Measurements from ENCODE around the gene LDB2. TPM values are rescaled to one million over a fixed set of nuclear protein-coding genes. Genes with fewer than 3 reads are reported as not detected.

LDB2 gene
- total RNA-seq, 1 donor, result 85.9 TPM

DNA sequence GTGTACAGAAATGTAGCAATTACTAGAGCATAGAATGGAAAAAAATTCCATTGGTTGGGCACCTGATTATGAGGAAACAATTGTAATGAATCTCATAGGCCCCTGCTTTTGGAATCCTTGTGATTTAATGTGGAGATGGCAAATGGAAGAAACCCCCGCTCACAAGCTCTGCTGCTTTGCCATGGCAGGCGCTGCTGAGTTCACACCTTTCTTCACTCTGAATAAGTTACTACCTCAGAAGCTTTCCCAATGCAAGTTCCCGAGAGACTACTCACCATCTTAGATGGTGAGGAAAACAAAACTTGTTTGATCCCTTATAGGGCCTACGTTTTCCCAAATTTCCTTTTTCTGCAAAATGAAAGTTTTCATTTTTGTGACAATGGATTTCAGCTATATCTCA lies 405.6 kb downstream of the LDB2 start:
- no peak overlapping the region for H3K4me3 ChIP-seq (ENCODE audit: low read depth, low read length)
- no peak for DNase-seq (ENCODE audit: low read depth)
- TF ChIP-seq, protein P1, sequence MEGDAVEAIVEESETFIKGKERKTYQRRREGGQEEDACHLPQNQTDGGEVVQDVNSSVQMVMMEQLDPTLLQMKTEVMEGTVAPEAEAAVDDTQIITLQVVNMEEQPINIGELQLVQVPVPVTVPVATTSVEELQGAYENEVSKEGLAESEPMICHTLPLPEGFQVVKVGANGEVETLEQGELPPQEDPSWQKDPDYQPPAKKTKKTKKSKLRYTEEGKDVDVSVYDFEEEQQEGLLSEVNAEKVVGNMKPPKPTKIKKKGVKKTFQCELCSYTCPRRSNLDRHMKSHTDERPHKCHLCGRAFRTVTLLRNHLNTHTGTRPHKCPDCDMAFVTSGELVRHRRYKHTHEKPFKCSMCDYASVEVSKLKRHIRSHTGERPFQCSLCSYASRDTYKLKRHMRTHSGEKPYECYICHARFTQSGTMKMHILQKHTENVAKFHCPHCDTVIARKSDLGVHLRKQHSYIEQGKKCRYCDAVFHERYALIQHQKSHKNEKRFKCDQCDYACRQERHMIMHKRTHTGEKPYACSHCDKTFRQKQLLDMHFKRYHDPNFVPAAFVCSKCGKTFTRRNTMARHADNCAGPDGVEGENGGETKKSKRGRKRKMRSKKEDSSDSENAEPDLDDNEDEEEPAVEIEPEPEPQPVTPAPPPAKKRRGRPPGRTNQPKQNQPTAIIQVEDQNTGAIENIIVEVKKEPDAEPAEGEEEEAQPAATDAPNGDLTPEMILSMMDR (IDR thresholded peaks at IDR 0.05; ENCODE audit: insufficient read depth, low read length), result no peak

DNA sequence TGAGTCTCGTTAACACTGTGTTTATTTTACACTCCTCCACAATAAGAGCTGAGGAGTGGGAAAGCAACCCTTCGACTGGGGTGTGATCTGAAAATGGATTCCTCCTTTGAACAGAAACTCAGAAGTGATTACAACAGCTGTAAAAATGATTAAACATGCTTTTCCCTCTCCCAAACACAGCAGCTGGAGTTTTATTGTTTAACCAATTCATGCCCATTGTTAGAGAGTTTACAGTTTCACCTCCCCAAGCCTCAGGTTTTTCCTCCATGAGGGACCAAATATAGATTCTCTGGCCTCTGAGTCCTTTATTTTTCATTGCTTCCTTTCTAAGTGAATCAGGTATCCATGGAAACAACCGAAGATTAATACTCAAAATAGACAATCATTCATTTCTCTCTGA lies 409.2 kb downstream of the LDB2 start:
- TF ChIP-seq, protein P1 (IDR thresholded peaks at IDR 0.05; ENCODE audit: insufficient read depth, low read length), result no peak
- no peak for DNase-seq (ENCODE audit: low read depth)
- no peak overlapping the region for H3K4me3 ChIP-seq (ENCODE audit: low read depth, low read length)

DNA sequence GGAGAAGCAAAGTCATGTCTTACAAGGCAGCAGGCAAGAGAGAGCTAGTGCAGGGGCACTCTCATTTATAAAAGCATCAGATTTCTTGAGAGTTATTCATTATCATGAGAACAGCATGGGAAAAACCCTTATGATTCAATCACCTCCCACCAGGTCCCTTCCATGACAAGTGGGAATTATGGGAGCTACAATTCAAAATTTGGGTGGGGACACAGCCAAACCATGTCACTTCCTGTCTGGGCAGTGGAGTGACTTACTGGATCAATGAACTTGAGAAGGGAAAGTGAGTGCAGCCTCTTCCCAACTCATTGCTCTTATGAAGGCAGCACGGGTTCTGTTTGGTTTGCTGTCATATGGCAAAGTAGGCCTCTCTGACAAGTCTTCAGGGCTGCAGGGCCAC lies 410.4 kb downstream of the LDB2 start:
- TF ChIP-seq, protein P1 (IDR thresholded peaks at IDR 0.05; ENCODE audit: insufficient read depth, low read length), result no peak
- H3K4me3 ChIP-seq (ENCODE audit: low read depth, low read length), result no peak overlapping the region
- DNase-seq (ENCODE audit: low read depth), result no peak

DNA sequence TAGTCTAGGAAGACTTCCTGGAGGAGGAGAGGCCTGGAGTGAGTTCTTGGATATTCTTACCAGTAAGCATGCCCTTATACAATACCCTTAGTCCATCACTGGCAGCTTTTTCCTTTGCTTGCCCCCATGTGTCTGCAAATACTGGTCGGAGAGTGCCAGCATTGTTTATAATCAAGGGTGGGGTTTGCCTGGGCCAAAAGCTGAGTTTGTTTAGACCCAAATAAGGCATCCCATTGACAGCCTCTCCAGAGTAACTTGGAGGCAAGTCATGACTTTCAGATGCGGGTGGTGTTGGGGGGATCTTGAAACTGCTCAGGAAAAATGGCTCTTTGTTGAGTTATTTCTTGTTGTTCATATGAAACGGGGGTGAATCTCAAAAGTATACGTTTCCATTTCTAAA lies 413.7 kb downstream of the LDB2 start:
- DNase-seq (ENCODE audit: low read depth), result no peak

DNA sequence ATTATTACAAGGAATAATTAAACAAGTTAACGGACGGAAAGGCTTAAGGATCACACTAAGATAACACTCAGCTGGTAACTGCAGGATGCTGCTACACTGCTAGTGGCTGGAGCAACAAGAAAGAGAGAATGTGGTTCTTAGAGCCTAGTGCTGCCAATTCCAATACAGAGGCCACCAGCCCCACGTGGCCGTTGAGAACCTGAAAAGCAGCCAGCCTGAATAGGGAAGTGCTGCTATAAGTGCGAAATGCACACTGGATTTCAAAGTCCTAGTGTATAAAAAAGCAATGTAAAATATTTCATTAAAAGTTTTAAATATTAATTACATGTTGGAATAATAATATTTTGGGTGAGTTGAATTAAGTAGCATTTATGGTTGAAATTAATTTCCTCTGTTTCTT lies 414.9 kb downstream of the LDB2 start:
- TF ChIP-seq, protein P1 (IDR thresholded peaks at IDR 0.05; ENCODE audit: insufficient read depth, low read length), result no peak
- DNase-seq (ENCODE audit: low read depth), result no peak
- H3K4me3 ChIP-seq (ENCODE audit: low read depth, low read length), result no peak overlapping the region

More for the DNA sequence above, 413.7 kb downstream of the LDB2 start:
- no peak overlapping the region for H3K4me3 ChIP-seq (ENCODE audit: low read depth, low read length)
- TF ChIP-seq, protein P1 (IDR thresholded peaks at IDR 0.05; ENCODE audit: insufficient read depth, low read length), result no peak

DNA sequence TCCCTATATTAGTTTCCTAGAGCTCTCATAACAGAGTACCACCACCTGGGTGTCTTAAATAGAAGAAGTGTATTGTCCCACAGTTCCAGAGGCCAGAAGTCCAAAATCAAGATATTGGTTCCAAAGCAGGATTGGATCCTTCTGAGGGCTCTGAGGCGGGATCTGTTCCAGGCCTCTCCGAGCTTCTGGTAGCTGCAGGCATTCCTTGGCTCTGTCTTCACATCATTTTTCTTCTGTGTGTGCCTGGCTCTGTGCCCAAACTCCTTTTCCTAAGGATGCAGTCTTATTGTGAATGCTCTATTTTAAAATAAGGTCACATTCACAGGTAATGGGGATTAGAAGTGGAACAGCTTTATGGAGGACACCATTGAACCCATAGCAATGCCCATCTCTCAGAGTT lies 418.4 kb downstream of the LDB2 start:
- TF ChIP-seq, protein P1 (IDR thresholded peaks at IDR 0.05; ENCODE audit: insufficient read depth, low read length), result no peak
- DNase-seq (ENCODE audit: low read depth), result peak; percentile 44
- no peak overlapping the region for H3K4me3 ChIP-seq (ENCODE audit: low read depth, low read length)

DNA sequence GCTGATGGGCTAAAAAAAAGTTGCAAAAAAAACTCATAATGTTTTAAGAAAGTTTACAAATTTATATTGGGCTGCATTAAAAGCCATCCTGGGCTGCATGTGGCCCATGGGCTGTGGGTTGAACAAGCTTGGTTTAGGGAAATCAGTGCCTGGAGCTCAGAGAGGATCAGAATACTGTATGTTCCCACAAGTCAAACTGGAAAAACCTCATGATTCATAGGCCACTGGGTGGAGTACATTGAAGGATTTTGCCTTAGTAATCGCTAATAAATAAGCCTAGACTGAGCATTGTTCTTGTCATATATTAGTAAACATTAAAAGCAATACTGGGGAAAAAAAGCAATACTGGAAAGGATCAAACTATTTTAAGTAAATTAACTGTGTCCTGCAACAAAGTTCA lies 425.9 kb downstream of the LDB2 start:
- no peak overlapping the region for H3K4me3 ChIP-seq (ENCODE audit: low read depth, low read length)
- peak; percentile 13 for DNase-seq (ENCODE audit: low read depth)
- TF ChIP-seq, protein P1 (IDR thresholded peaks at IDR 0.05; ENCODE audit: insufficient read depth, low read length), result no peak
